Measurements from ENCODE around the gene CTU1.

DNA sequence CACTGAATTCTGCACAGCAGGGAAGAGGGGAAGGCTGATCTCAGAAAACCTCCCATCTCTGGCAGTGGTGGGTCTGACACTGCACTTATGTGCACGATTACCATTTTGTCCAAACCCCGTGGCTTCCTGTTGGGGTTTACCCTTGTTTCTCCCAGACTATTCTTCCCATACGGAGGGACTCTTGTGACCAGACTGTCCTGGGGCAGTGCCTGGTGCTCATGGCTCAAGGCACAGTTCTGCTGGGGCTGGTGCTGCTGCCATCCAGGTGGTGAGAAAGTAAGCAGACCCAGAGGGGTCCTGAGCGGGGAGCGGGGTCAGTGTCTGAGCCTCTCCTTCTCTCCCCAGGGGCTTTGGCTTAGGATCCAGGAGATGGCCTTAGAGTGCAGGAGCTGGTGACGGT is 11.4 kb upstream of the CTU1 start:
- TF ChIP-seq POLR2A (IDR thresholded peaks at IDR 0.05; ENCODE audit: extremely low read depth, insufficient read length) (no peak), MYC (IDR thresholded peaks at IDR 0.05; ENCODE audit: low read depth, low read length) (no peak)
- TF ChIP-seq, protein P1, sequence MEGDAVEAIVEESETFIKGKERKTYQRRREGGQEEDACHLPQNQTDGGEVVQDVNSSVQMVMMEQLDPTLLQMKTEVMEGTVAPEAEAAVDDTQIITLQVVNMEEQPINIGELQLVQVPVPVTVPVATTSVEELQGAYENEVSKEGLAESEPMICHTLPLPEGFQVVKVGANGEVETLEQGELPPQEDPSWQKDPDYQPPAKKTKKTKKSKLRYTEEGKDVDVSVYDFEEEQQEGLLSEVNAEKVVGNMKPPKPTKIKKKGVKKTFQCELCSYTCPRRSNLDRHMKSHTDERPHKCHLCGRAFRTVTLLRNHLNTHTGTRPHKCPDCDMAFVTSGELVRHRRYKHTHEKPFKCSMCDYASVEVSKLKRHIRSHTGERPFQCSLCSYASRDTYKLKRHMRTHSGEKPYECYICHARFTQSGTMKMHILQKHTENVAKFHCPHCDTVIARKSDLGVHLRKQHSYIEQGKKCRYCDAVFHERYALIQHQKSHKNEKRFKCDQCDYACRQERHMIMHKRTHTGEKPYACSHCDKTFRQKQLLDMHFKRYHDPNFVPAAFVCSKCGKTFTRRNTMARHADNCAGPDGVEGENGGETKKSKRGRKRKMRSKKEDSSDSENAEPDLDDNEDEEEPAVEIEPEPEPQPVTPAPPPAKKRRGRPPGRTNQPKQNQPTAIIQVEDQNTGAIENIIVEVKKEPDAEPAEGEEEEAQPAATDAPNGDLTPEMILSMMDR (IDR thresholded peaks at IDR 0.05; ENCODE audit: low read depth, low read length), result no peak
- TF ChIP-seq, protein P2, sequence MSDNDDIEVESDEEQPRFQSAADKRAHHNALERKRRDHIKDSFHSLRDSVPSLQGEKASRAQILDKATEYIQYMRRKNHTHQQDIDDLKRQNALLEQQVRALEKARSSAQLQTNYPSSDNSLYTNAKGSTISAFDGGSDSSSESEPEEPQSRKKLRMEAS (IDR thresholded peaks at IDR 0.05; ENCODE audit: low read depth, low read length), result no peak
